ENCODE data around the gene MSH3.

MSH3 gene

DNA sequence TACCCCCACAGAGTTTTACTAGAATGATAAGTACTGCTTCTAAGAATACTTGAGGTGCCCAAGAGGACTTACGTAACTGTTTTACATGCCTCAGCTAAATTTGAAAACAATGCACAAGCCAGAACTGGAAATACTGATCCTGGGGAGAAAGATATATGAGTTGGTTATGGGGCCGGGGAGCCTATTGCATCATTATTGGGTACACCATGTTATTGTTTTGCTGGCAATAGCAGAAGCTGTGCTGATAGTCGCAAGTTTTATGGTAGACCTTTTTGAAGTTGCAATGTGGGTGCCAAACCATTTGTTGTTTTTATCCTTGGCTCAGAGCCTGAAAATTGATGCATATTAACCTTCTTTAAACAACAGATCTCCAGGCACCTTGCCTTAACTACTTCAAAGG is 108.8 kb downstream of the MSH3 start:
- in situ Hi-C loops (cut with HindIII; ENCODE audit: low sequenced_read_pairs), result no loop called here
- H3K4me3 ChIP-seq (ENCODE audit: low read depth, low read length), result no peak overlapping the region
- peak; percentile 44 for DNase-seq (ENCODE audit: low read depth, low spot score)
- TF ChIP-seq, protein P1, sequence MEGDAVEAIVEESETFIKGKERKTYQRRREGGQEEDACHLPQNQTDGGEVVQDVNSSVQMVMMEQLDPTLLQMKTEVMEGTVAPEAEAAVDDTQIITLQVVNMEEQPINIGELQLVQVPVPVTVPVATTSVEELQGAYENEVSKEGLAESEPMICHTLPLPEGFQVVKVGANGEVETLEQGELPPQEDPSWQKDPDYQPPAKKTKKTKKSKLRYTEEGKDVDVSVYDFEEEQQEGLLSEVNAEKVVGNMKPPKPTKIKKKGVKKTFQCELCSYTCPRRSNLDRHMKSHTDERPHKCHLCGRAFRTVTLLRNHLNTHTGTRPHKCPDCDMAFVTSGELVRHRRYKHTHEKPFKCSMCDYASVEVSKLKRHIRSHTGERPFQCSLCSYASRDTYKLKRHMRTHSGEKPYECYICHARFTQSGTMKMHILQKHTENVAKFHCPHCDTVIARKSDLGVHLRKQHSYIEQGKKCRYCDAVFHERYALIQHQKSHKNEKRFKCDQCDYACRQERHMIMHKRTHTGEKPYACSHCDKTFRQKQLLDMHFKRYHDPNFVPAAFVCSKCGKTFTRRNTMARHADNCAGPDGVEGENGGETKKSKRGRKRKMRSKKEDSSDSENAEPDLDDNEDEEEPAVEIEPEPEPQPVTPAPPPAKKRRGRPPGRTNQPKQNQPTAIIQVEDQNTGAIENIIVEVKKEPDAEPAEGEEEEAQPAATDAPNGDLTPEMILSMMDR (IDR thresholded peaks at IDR 0.05; ENCODE audit: low read depth, low read length), result no peak

DNA sequence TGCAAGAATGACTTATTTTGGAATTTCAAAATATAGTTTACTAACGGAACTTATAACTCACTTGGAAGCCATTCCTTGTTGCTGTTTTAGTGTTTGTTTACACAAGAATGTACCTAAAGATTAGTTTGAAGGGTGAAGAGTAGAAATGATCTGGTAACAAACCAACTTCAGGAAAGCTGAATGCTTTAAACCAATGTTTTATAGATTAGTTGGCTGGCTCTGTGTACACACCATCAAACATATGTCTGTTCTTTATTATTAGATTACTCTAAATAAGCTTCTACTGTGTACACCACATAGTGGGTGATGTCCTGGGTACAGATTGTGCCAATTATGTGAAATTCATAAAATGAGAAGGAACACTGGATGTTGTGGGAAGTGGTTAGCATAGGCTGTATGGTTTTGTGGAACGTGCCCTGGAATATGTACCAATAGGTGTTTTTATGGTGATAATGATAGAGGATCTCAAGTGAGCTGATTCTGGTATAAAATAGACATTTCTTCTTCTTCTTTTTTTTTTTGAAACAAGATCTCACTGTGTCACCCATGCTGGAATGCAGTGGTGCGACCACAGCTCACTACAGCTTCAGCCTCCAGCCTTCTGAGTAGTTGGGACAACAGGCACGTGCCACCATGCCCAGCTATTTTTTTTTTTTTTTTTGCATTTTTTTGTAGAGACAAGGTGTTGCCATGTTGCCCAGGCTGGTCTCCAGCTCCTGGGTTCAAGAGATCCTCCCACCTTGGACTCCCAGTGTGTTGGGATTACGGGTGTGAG is 109.6 kb downstream of the MSH3 start:
- no peak for DNase-seq (ENCODE audit: low read depth, low spot score)
- in situ Hi-C loops (cut with HindIII; ENCODE audit: low sequenced_read_pairs), result no loop called here
- TF ChIP-seq, protein P1 (IDR thresholded peaks at IDR 0.05; ENCODE audit: low read depth, low read length), result no peak
- no peak overlapping the region for H3K4me3 ChIP-seq (ENCODE audit: low read depth, low read length)

DNA sequence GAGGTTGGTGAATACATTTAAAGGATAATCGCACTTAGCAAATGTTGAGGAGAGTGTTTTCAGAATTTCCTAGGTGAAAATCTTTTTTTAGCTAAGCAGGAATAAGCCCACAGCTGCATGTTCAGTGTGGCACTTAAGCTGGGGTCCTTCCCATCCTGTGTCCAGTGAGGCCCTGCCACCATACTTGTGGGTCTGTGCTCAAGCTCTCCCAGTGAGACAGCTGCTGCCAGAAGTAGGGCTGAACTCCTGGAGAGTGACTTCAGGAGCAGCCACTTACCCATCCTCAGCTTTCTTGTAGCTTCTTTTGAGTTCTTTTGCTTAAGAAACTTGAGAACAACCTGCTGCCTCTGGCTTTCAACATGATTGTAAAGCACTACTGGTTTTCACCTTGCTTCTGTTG is 110.3 kb downstream of the MSH3 start:
- TF ChIP-seq, protein P1 (IDR thresholded peaks at IDR 0.05; ENCODE audit: low read depth, low read length), result no peak
- DNase-seq (ENCODE audit: low read depth, low spot score), result no peak
- in situ Hi-C loops (cut with HindIII; ENCODE audit: low sequenced_read_pairs), result no loop called here
- no peak overlapping the region for H3K4me3 ChIP-seq (ENCODE audit: low read depth, low read length)

DNA sequence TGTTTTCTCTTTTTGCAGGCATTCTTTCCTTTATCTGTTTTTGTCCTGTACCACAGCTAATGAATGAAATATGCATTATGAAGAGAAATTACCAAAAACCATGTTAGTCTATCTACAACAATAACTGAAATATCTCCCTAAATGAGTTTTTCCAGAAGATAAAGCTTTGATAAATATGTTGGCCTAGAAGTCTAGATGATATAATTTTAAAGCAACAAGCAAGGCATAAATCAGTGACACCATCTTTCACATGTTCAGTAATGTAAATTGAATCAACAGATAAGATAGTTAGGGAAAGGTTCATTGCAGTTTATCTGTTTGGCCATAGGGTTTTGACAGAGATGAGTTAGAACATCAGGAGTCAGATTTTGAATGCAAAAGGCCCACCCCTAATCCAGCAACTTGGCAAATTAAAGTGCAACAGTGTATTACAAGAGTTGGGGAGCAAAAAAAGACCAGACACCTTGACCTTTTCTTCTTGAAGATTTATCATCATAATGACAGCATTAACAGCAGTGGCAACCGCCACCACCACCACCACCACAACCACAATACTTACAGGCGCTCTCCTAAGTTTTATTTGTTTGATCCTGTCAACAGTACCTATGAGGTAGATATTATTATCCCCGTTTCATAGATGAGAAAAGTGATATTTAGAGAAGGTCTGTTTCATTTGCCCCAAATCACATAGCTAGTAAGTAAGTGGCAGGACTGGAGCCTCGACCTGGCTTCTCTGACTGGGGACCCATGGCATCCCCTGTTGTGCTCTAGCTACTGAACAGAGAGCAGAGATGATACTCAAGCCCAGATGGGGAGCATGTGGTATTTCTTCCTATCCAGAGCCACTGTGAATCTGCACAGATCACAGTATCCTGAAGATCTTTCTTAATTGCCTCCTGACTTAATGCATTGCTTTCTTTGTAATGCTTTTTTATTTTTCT is 123.2 kb downstream of the MSH3 start:
- TF ChIP-seq, protein P1 (IDR thresholded peaks at IDR 0.05; ENCODE audit: low read depth, low read length), result no peak
- H3K4me3 ChIP-seq (ENCODE audit: low read depth, low read length), result no peak overlapping the region
- DNase-seq (ENCODE audit: low read depth, low spot score), result no peak
- in situ Hi-C loops (cut with HindIII; ENCODE audit: low sequenced_read_pairs), result no loop called here

DNA sequence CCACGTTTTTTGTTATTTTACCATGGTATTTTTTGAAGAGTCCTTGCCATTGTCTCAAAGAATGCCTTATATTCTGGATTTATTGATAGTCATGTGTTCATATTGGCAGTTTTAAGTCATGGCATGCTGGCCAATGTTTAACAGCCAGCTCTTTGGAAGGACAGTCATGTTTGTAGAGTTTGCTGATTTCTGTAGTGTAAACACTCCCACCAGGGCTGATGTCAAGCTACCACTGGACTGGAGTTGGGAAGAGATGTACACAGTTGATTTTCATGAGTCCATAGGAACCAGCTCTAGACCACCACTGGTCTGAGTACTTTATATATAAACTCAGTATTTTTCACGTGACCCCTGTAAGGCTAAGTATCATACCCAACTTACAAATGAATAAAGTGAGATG is 125.6 kb downstream of the MSH3 start:
- in situ Hi-C loops (cut with HindIII; ENCODE audit: low sequenced_read_pairs), result no loop called here
- H3K4me3 ChIP-seq (ENCODE audit: low read depth, low read length), result no peak overlapping the region
- TF ChIP-seq, protein P1 (IDR thresholded peaks at IDR 0.05; ENCODE audit: low read depth, low read length), result no peak
- DNase-seq (ENCODE audit: low read depth, low spot score), result no peak

DNA sequence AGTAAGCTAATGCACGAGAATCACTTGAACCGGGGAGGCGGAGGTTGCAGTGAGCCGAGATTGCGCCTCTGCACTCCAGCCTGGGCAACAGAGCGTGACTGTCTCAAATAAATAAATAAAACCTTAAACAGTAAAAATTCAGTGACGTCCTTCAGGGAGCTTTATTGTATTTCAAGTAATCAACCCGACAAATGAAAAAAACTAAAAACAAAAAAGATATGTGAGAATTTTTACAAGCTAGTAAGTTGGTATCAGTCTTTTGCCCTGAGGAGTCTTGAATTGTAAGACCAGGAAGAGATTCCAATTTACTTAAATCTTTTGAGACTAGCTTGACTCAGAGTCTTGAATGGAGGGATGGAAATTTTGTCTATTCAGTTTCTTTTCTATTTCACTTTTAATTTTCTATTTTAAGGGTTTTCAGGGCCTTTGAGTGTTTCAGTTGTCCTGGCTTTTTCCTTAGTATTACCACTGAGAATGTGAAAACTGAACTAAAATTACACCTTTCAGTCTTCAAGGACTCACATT is 126.4 kb downstream of the MSH3 start:
- in situ Hi-C loops (cut with HindIII; ENCODE audit: low sequenced_read_pairs), result no loop called here
- H3K4me3 ChIP-seq (ENCODE audit: low read depth, low read length), result no peak overlapping the region
- TF ChIP-seq, protein P1 (IDR thresholded peaks at IDR 0.05; ENCODE audit: low read depth, low read length), result no peak
- DNase-seq (ENCODE audit: low read depth, low spot score), result no peak
